Measurements from ENCODE around the gene SCIMP.
"Not testable (repeated sequence)": the region's sequence is repeated elsewhere in the genome, so short reads cannot be mapped to it uniquely, and the experiment has no call there.

- not testable (repeated sequence) for TF ChIP-seq CTCF (optimal IDR thresholded peaks at IDR 0.05 in 1 of 3, IDR thresholded peaks at IDR 0.05 in 1 of 3, conservative IDR thresholded peaks at IDR 0.05 in 1 of 3; ENCODE audit: extremely low read depth in 1 of 3, insufficient read depth in 2 of 3, low read length in 3 of 3); EZH2 (IDR thresholded peaks at IDR 0.05; ENCODE audit: low read length)
These were observed 68.7 kb downstream of the SCIMP start for GRCh38 chr17:5165791-5166564.
